ENCODE measurements around the gene AIF1L. TPM values are rescaled to one million over a fixed set of nuclear protein-coding genes. Genes with fewer than 3 reads are reported as not detected.

AIF1L gene
- 100 to 1,000 TPM in 3 of 4 donors, 10 to 100 TPM in 1; 21.4 to 384 (median 370) TPM for polyA plus RNA-seq (ENCODE audit: insufficient read length in 4 of 4)

- peak in 2 of 4 donors; percentile 54 to 63 for DNase-seq (ENCODE audit: low read depth in 4 of 4, low spot score in 3 of 4)
These were observed at the start of gene AIF1L for GRCh38 chr9:131096269-131097125. TSS of gene AIF1L (plus strand) at chr9:131096531. CDS start at chr9:131096630, 99 bp downstream.

GRCh38 chr9:131046581-131047202 is 49.6 kb upstream of the AIF1L start:
- DNase-seq (ENCODE audit: low read depth in 4 of 4, low spot score in 3 of 4), result peak in 3 of 4 donors; percentile 40 to 44 (median 41)

- DNase-seq (ENCODE audit: low read depth in 4 of 4, low spot score in 3 of 4), result no peak
These were observed 48.0 kb upstream of the AIF1L start for GRCh38 chr9:131048332-131048731.

GRCh38 chr9:131048820-131049219 is 47.5 kb upstream of the AIF1L start:
- DNase-seq (ENCODE audit: low read depth in 4 of 4, low spot score in 3 of 4), result no peak

GRCh38 chr9:131049829-131050715 is 46.3 kb upstream of the AIF1L start:
- DNase-seq (ENCODE audit: low read depth in 4 of 4, low spot score in 3 of 4), result no peak

- no peak for DNase-seq (ENCODE audit: low read depth in 4 of 4, low spot score in 3 of 4)
These were observed 45.5 kb upstream of the AIF1L start for GRCh38 chr9:131050831-131051230.

- DNase-seq (ENCODE audit: low read depth in 4 of 4, low spot score in 3 of 4), result no peak
These were observed 44.5 kb upstream of the AIF1L start for GRCh38 chr9:131051592-131052517.

GRCh38 chr9:131053896-131054295 is 42.4 kb upstream of the AIF1L start:
- no peak for DNase-seq (ENCODE audit: low read depth in 4 of 4, low spot score in 3 of 4)

GRCh38 chr9:131056781-131057506 is 39.4 kb upstream of the AIF1L start:
- no peak for DNase-seq (ENCODE audit: low read depth in 4 of 4, low spot score in 3 of 4)

GRCh38 chr9:131060900-131061630 is 35.3 kb upstream of the AIF1L start:
- no peak for DNase-seq (ENCODE audit: low read depth in 4 of 4, low spot score in 3 of 4)

GRCh38 chr9:131062969-131063368 is 33.4 kb upstream of the AIF1L start:
- DNase-seq (ENCODE audit: low read depth in 4 of 4, low spot score in 3 of 4), result no peak

GRCh38 chr9:131065599-131065998 is 30.7 kb upstream of the AIF1L start:
- no peak for DNase-seq (ENCODE audit: low read depth in 4 of 4, low spot score in 3 of 4)

- DNase-seq (ENCODE audit: low read depth in 4 of 4, low spot score in 3 of 4), result no peak
These were observed 28.7 kb upstream of the AIF1L start for GRCh38 chr9:131067625-131068024.

GRCh38 chr9:131068076-131068816 is 28.1 kb upstream of the AIF1L start:
- DNase-seq (ENCODE audit: low read depth in 4 of 4, low spot score in 3 of 4), result no peak

GRCh38 chr9:131069699-131070098 is 26.6 kb upstream of the AIF1L start:
- DNase-seq (ENCODE audit: low read depth in 4 of 4, low spot score in 3 of 4), result no peak

GRCh38 chr9:131072107-131072870 is 24.0 kb upstream of the AIF1L start:
- no peak for DNase-seq (ENCODE audit: low read depth in 4 of 4, low spot score in 3 of 4)

- DNase-seq (ENCODE audit: low read depth in 4 of 4, low spot score in 3 of 4), result no peak
These were observed 23.5 kb upstream of the AIF1L start for GRCh38 chr9:131072871-131073237.

Measured in left renal pelvis (tissue), 4 donors.